ENCODE data around the gene BRIX1. TPM values are rescaled to one million over a fixed set of nuclear protein-coding genes. Genes with fewer than 3 reads are reported as not detected.

Gene BRIX1
- polyA plus RNA-seq = 10 to 100 TPM; 14.9 to 25.6 TPM

GRCh38 chr5:34915139-34915855 is at the start of gene BRIX1, which contains the start of gene RAD1:
BRIX1 (plus strand) TSS chr5:34915711; CDS start chr5:34915739, 28 bp downstream.
RAD1 (minus strand) TSS chr5:34915504; CDS start chr5:34914892, 612 bp downstream.
- no peaks in the 10 kb centered on the region for H3K27me3 ChIP-seq (ENCODE audit: control insufficient read depth in 1 of 2, insufficient read depth in 2 of 2, low read length in 2 of 2)

GRCh38 chr5:34866989-34867471 is 48.5 kb upstream of the BRIX1 start:
- H3K27ac ChIP-seq (ENCODE audit: low read depth in 2 of 2, low read length in 1 of 2) = no peak overlapping the region
- no peaks in the 10 kb centered on the region for H3K9me3 ChIP-seq (ENCODE audit: control insufficient read depth in 2 of 2, insufficient read depth in 1 of 2, low read depth in 1 of 2, low read length in 1 of 2)
- no peak overlapping the region for H3K4me3 ChIP-seq (ENCODE audit: low read depth in 1 of 2, low read length in 2 of 2)
- peaks cover 0 to 3% of the 10 kb centered on the region in 2 donors for H3K4me1 ChIP-seq (ENCODE audit: control insufficient read depth in 2 of 2, insufficient read depth in 2 of 2, low read length in 1 of 2)
- H3K27me3 ChIP-seq (ENCODE audit: control insufficient read depth in 1 of 2, insufficient read depth in 2 of 2, low read length in 2 of 2) = no peaks in the 10 kb centered on the region
- WGBS, 2 donors = 71 to 85% methylated on average over 3 of the region's 3 CpGs
- no peaks in the 10 kb centered on the region for H3K36me3 ChIP-seq (ENCODE audit: control insufficient read depth in 2 of 2, insufficient read depth in 2 of 2, low read length in 1 of 2)

More at GRCh38 chr5:34915139-34915855, at the start of gene BRIX1, which contains the start of gene RAD1:
- Histone ChIP-seq H3K4me3 (ENCODE audit: low read depth in 1 of 2, low read length in 2 of 2) (peak within 1 kb of the TSS; percentile 97 to 98), H3K4me1 (ENCODE audit: control insufficient read depth in 2 of 2, insufficient read depth in 2 of 2, low read length in 1 of 2) (peaks cover 0 to 2% of the 10 kb centered on the region in 2 donors), H3K27ac (ENCODE audit: low read depth in 2 of 2, low read length in 1 of 2) (peak within 1 kb of the TSS; percentile 96 to 97), H3K9me3 (ENCODE audit: control insufficient read depth in 2 of 2, insufficient read depth in 1 of 2, low read depth in 1 of 2, low read length in 1 of 2) (no peaks in the 10 kb centered on the region), H3K36me3 (ENCODE audit: control insufficient read depth in 2 of 2, insufficient read depth in 2 of 2, low read length in 1 of 2) (no peaks in the 10 kb centered on the region)
- WGBS, 2 donors = 0 to 1% methylated on average over 67 of the region's 67 CpGs

GRCh38 chr5:34867660-34868059 is 47.9 kb upstream of the BRIX1 start:
- Histone ChIP-seq H3K9me3 (ENCODE audit: control insufficient read depth in 2 of 2, insufficient read depth in 1 of 2, low read depth in 1 of 2, low read length in 1 of 2) (no peaks in the 10 kb centered on the region), H3K4me3 (ENCODE audit: low read depth in 1 of 2, low read length in 2 of 2) (no peak overlapping the region), H3K4me1 (ENCODE audit: control insufficient read depth in 2 of 2, insufficient read depth in 2 of 2, low read length in 1 of 2) (peaks cover 0 to 3% of the 10 kb centered on the region in 2 donors), H3K36me3 (ENCODE audit: control insufficient read depth in 2 of 2, insufficient read depth in 2 of 2, low read length in 1 of 2) (no peaks in the 10 kb centered on the region), H3K27me3 (ENCODE audit: control insufficient read depth in 1 of 2, insufficient read depth in 2 of 2, low read length in 2 of 2) (no peaks in the 10 kb centered on the region), H3K27ac (ENCODE audit: low read depth in 2 of 2, low read length in 1 of 2) (no peak overlapping the region)
- WGBS, 2 donors = 86 to 91% methylated on average over 3 of the region's 3 CpGs

- no peak overlapping the region for H3K4me3 ChIP-seq (ENCODE audit: low read depth in 1 of 2, low read length in 2 of 2)
- H3K9me3 ChIP-seq (ENCODE audit: control insufficient read depth in 2 of 2, insufficient read depth in 1 of 2, low read depth in 1 of 2, low read length in 1 of 2) = no peaks in the 10 kb centered on the region
- no peaks in the 10 kb centered on the region for H3K27me3 ChIP-seq (ENCODE audit: control insufficient read depth in 1 of 2, insufficient read depth in 2 of 2, low read length in 2 of 2)
- no peaks in the 10 kb centered on the region for H3K36me3 ChIP-seq (ENCODE audit: control insufficient read depth in 2 of 2, insufficient read depth in 2 of 2, low read length in 1 of 2)
- H3K4me1 ChIP-seq (ENCODE audit: control insufficient read depth in 2 of 2, insufficient read depth in 2 of 2, low read length in 1 of 2) = peaks cover 0 to 3% of the 10 kb centered on the region in 2 donors
- no peak overlapping the region for H3K27ac ChIP-seq (ENCODE audit: low read depth in 2 of 2, low read length in 1 of 2)
- 99 to 100% methylated on average over 1 of the region's 1 CpG for WGBS, 2 donors
Measured at GRCh38 chr5:34868791-34869190, 46.7 kb upstream of the BRIX1 start.

GRCh38 chr5:34869256-34869655 is 46.3 kb upstream of the BRIX1 start:
- H3K27ac ChIP-seq (ENCODE audit: low read depth in 2 of 2, low read length in 1 of 2) = no peak overlapping the region
- 78 to 84% methylated on average over 1 of the region's 1 CpG for WGBS, 2 donors
- H3K9me3 ChIP-seq (ENCODE audit: control insufficient read depth in 2 of 2, insufficient read depth in 1 of 2, low read depth in 1 of 2, low read length in 1 of 2) = no peaks in the 10 kb centered on the region
- H3K4me1 ChIP-seq (ENCODE audit: control insufficient read depth in 2 of 2, insufficient read depth in 2 of 2, low read length in 1 of 2) = peaks cover 0 to 3% of the 10 kb centered on the region in 2 donors
- H3K27me3 ChIP-seq (ENCODE audit: control insufficient read depth in 1 of 2, insufficient read depth in 2 of 2, low read length in 2 of 2) = no peaks in the 10 kb centered on the region
- no peak overlapping the region for H3K4me3 ChIP-seq (ENCODE audit: low read depth in 1 of 2, low read length in 2 of 2)
- no peaks in the 10 kb centered on the region for H3K36me3 ChIP-seq (ENCODE audit: control insufficient read depth in 2 of 2, insufficient read depth in 2 of 2, low read length in 1 of 2)

- Histone ChIP-seq H3K9me3 (ENCODE audit: control insufficient read depth in 2 of 2, insufficient read depth in 1 of 2, low read depth in 1 of 2, low read length in 1 of 2) (no peaks in the 10 kb centered on the region), H3K4me1 (ENCODE audit: control insufficient read depth in 2 of 2, insufficient read depth in 2 of 2, low read length in 1 of 2) (peaks cover 0 to 3% of the 10 kb centered on the region in 2 donors), H3K27me3 (ENCODE audit: control insufficient read depth in 1 of 2, insufficient read depth in 2 of 2, low read length in 2 of 2) (no peaks in the 10 kb centered on the region), H3K36me3 (ENCODE audit: control insufficient read depth in 2 of 2, insufficient read depth in 2 of 2, low read length in 1 of 2) (no peaks in the 10 kb centered on the region), H3K27ac (ENCODE audit: low read depth in 2 of 2, low read length in 1 of 2) (no peak overlapping the region), H3K4me3 (ENCODE audit: low read depth in 1 of 2, low read length in 2 of 2) (no peak overlapping the region)
- 88 to 92% methylated on average over 2 of the region's 2 CpGs for WGBS, 2 donors
Measured at GRCh38 chr5:34870382-34870781, 45.1 kb upstream of the BRIX1 start.

GRCh38 chr5:34876275-34876674 is 39.2 kb upstream of the BRIX1 start:
- Histone ChIP-seq H3K4me1 (ENCODE audit: control insufficient read depth in 2 of 2, insufficient read depth in 2 of 2, low read length in 1 of 2) (no peaks in the 10 kb centered on the region), H3K36me3 (ENCODE audit: control insufficient read depth in 2 of 2, insufficient read depth in 2 of 2, low read length in 1 of 2) (no peaks in the 10 kb centered on the region), H3K27me3 (ENCODE audit: control insufficient read depth in 1 of 2, insufficient read depth in 2 of 2, low read length in 2 of 2) (no peaks in the 10 kb centered on the region), H3K9me3 (ENCODE audit: control insufficient read depth in 2 of 2, insufficient read depth in 1 of 2, low read depth in 1 of 2, low read length in 1 of 2) (no peaks in the 10 kb centered on the region), H3K27ac (ENCODE audit: low read depth in 2 of 2, low read length in 1 of 2) (no peak overlapping the region), H3K4me3 (ENCODE audit: low read depth in 1 of 2, low read length in 2 of 2) (no peak overlapping the region)

GRCh38 chr5:34881246-34881645 is 34.3 kb upstream of the BRIX1 start:
- Histone ChIP-seq H3K36me3 (ENCODE audit: control insufficient read depth in 2 of 2, insufficient read depth in 2 of 2, low read length in 1 of 2) (no peaks in the 10 kb centered on the region), H3K4me1 (ENCODE audit: control insufficient read depth in 2 of 2, insufficient read depth in 2 of 2, low read length in 1 of 2) (no peaks in the 10 kb centered on the region), H3K9me3 (ENCODE audit: control insufficient read depth in 2 of 2, insufficient read depth in 1 of 2, low read depth in 1 of 2, low read length in 1 of 2) (no peaks in the 10 kb centered on the region), H3K27me3 (ENCODE audit: control insufficient read depth in 1 of 2, insufficient read depth in 2 of 2, low read length in 2 of 2) (no peaks in the 10 kb centered on the region), H3K4me3 (ENCODE audit: low read depth in 1 of 2, low read length in 2 of 2) (no peak overlapping the region), H3K27ac (ENCODE audit: low read depth in 2 of 2, low read length in 1 of 2) (no peak overlapping the region)

GRCh38 chr5:34886392-34887119 is 29.0 kb upstream of the BRIX1 start:
- no peaks in the 10 kb centered on the region for H3K36me3 ChIP-seq (ENCODE audit: control insufficient read depth in 2 of 2, insufficient read depth in 2 of 2, low read length in 1 of 2)
- H3K9me3 ChIP-seq (ENCODE audit: control insufficient read depth in 2 of 2, insufficient read depth in 1 of 2, low read depth in 1 of 2, low read length in 1 of 2) = no peaks in the 10 kb centered on the region
- no peaks in the 10 kb centered on the region for H3K4me1 ChIP-seq (ENCODE audit: control insufficient read depth in 2 of 2, insufficient read depth in 2 of 2, low read length in 1 of 2)
- no peak overlapping the region for H3K27ac ChIP-seq (ENCODE audit: low read depth in 2 of 2, low read length in 1 of 2)
- no peaks in the 10 kb centered on the region for H3K27me3 ChIP-seq (ENCODE audit: control insufficient read depth in 1 of 2, insufficient read depth in 2 of 2, low read length in 2 of 2)
- WGBS, 2 donors = 88 to 89% methylated on average over 3 of the region's 3 CpGs
- H3K4me3 ChIP-seq (ENCODE audit: low read depth in 1 of 2, low read length in 2 of 2) = no peak overlapping the region

Measured in esophagus (tissue), 2 donors.